ENCODE data around the gene PPM1L.

PPM1L gene

GRCh38 chr3:161107311-161107710, 351.3 kb downstream of the PPM1L start:
- DNase-seq: no peak

GRCh38 chr3:161108840-161109239, 352.8 kb downstream of the PPM1L start:
- DNase-seq: no peak

- no peak for DNase-seq
These were observed 361.6 kb downstream of the PPM1L start for GRCh38 chr3:161117646-161118045.

- DNase-seq: no peak
These were observed 370.5 kb downstream of the PPM1L start for GRCh38 chr3:161126495-161126894.

Data from stimulated activated CD4-positive, alpha-beta T cell treated with anti-CD3 and anti-CD28 coated beads, Interleukin-4, amount 100 ng/mL, for 4 hours (primary cell).